Stimulated activated memory B cell treated with anti-CD40 and anti-IgM and Interleukin-4, amounts not matched to agents 10 μg/mL and 1 μg/mL and 100 μg/mL, for 72 hours (primary cell): ENCODE data around the gene VPS37B.
"Not testable (repeated sequence)": the region's sequence is repeated elsewhere in the genome, so short reads cannot be mapped to it uniquely, and the experiment has no call there.

ENCODE experiments used
- ATAC-seq: fragments of 150-1000 bp; cut with Tn5 transposase; 2 replicates; pipeline ENCODE4 v1.10.0; 2021
- H3K27ac Mint-ChIP-seq: one replicate; pipeline ENCODE4 v1.8.0; 2022; ENCODE audit warnings: mild to moderate bottlenecking, mixed read lengths
- H3K27me3 Mint-ChIP-seq: one replicate; pipeline ENCODE4 v1.8.0; 2022; ENCODE audit warnings: mixed read lengths
- H3K36me3 Mint-ChIP-seq: one replicate; pipeline ENCODE4 v1.8.0; 2022; ENCODE audit warnings: mixed read lengths
- H3K4me1 Mint-ChIP-seq: one replicate; pipeline ENCODE4 v1.8.0; 2022; ENCODE audit warnings: mixed read lengths
- H3K4me3 Mint-ChIP-seq: one replicate; pipeline ENCODE4 v1.8.0; 2022; ENCODE audit warnings: mild to moderate bottlenecking, moderate library complexity, mixed read lengths
- H3K9me3 Mint-ChIP-seq: one replicate; pipeline ENCODE4 v1.8.0; 2022; ENCODE audit warnings: mixed read lengths

VPS37B gene

DNA sequence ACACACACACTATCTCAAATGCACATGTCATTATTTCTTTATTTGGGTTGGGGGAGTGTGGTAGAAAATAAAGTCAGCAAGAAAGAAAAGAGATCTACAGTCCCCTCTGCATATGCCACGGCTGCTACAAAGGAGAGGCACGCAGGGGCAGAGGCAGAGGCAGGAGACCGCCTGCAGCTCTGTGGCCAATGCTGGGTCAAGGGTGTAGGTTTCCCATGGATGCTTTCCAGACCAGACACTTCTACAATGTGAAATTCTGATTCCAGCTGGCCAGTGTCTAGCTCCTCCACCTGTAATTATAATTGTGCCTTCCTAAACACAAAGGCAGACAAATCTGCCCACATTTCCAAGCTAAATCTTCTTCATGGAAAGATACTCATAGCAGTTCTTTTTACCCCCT, 19.2 kb downstream of the VPS37B start:
- Mint-ChIP-seq H3K9me3 (no peaks in the 10 kb centered on the region), H3K27ac (no peak overlapping the region), H3K36me3 (peaks cover 14% of the 10 kb centered on the region), H3K4me1 (peaks cover 95% of the 10 kb centered on the region), H3K4me3 (no peak overlapping the region), H3K27me3 (no peaks in the 10 kb centered on the region)
- no peak for ATAC-seq

DNA sequence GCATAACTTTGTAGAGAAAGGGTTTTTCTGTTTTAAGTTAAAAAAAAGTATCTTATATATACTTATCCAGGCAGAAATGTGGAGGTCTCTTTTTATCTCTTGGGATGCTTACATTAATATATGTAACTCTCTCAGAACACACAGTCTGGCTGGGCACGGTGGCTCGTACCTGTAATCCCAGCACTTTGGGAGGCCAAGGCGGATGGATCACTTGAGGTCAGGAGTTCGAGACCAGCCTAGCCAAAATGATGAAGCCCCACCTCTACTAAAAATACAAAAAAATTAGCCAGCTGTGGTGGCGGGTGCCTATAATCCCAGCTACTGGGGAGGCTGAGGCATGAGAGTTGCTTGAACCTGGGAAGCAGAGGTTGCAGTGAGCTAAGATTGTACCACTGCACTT, 19.6 kb downstream of the VPS37B start:
- H3K4me3 Mint-ChIP-seq, ATAC-seq, H3K9me3 Mint-ChIP-seq, H3K27me3 Mint-ChIP-seq: not testable (repeated sequence)
- Mint-ChIP-seq H3K36me3 (peaks cover 14% of the 10 kb centered on the region), H3K4me1 (peaks cover 95% of the 10 kb centered on the region), H3K27ac (peak overlapping the region; percentile 77)

DNA sequence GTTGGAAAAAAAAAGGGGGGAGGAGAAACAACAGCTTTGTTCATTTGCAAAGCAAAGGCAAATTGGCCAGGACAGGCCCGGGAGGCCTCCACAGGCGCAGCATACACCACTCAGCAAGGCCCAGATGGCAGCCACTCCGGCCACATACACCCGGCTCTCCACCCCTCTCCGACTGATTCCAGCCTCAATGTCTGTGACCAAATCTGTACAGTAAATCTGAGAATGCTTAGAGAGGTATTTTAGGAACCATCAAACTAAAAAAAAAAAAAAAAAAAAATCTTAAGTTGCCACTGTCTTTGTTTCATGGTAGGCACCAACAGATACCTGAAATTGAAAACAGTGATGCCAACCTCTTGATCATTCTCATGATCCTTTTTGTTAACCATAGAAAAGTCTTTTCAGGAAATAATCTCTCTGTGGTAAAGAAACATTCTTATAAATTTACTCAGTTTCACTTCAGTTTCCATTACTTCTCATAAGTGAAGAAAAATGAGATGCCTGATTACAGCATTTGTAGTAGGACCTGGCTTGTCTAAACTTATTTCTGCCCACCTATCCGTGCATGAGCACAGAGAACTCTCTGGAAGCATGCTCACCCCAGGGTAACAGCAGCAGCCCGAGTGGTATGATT, 20.2 kb downstream of the VPS37B start:
- Mint-ChIP-seq H3K36me3 (peaks cover 14% of the 10 kb centered on the region), H3K27ac (peak overlapping the region; percentile 77), H3K4me1 (peaks cover 95% of the 10 kb centered on the region), H3K27me3 (no peaks in the 10 kb centered on the region), H3K4me3 (peak overlapping the region; percentile 39), H3K9me3 (no peaks in the 10 kb centered on the region)
- peak; percentile 64 for ATAC-seq

DNA sequence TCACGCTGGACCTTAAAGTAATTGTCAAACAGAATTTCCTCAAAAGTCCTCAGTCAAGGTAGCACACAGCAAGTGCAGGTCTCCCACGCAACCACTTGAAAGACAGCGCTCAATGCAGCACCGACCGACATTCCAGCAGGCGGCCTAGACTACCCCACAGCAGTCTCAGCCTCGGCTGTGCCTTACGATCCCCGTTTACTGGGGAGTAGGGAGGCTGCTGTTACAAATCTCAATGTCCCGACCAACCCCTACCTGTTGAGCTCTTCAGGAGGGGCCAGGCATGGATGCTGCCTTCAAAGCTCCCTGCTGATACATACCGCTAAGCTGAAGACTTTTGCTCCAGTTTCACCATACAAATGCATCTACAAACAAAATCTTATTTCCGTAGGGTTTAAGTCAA, 21.8 kb downstream of the VPS37B start:
- Mint-ChIP-seq H3K27ac (no peak overlapping the region), H3K4me1 (peaks cover 95% of the 10 kb centered on the region), H3K9me3 (no peaks in the 10 kb centered on the region), H3K27me3 (no peaks in the 10 kb centered on the region), H3K36me3 (peaks cover 25% of the 10 kb centered on the region), H3K4me3 (no peak overlapping the region)
- no peak for ATAC-seq

DNA sequence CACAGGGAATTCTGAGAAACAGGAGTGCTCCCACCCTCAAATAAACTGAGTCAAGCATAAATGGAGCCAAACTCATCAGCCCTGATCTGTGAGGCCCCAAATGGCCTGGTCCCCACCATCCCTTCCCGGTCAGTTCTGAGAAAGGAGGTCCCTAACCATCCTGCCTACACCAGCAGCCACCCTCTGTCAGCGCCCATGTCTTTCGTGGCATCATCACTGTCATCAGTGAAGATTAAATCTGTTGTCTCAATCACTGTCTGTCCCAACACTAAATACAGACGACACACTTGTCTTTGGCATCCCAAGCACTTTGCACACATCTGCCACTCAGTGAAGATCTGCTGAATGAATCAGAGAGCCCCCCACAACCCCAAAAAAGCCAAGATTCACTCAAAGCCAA, 22.4 kb downstream of the VPS37B start:
- ATAC-seq = no peak
- peak overlapping the region; percentile 73 for H3K27ac Mint-ChIP-seq
- H3K4me1 Mint-ChIP-seq = peaks cover 95% of the 10 kb centered on the region
- no peak overlapping the region for H3K4me3 Mint-ChIP-seq
- no peaks in the 10 kb centered on the region for H3K9me3 Mint-ChIP-seq
- H3K36me3 Mint-ChIP-seq = peaks cover 30% of the 10 kb centered on the region
- H3K27me3 Mint-ChIP-seq = no peaks in the 10 kb centered on the region

DNA sequence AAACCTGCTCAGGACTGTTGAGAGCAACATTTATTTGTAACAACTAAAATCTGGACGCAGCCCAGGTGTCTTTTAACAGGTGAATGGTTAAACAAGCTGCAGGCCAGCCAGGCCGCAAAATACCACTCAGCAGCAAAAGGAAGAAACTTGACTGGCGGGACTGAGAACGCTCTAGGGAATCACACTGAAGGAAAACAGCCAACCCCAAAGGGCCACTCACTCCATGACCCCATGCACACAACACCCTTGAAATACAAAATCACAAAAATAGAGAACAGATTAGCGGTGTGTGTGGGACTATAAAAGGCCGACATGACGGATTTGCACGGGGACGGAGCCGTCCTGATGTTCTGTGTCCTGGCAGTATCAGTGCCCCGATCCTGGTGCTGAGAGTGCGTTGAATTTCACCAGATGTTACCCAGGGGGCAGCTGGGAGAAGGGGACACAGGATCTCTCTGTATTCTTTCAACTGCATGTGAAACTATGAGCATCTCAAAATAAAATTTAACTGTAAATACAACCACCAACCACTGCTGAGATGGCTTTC, 23.0 kb downstream of the VPS37B start:
- no peak overlapping the region for H3K4me3 Mint-ChIP-seq

DNA sequence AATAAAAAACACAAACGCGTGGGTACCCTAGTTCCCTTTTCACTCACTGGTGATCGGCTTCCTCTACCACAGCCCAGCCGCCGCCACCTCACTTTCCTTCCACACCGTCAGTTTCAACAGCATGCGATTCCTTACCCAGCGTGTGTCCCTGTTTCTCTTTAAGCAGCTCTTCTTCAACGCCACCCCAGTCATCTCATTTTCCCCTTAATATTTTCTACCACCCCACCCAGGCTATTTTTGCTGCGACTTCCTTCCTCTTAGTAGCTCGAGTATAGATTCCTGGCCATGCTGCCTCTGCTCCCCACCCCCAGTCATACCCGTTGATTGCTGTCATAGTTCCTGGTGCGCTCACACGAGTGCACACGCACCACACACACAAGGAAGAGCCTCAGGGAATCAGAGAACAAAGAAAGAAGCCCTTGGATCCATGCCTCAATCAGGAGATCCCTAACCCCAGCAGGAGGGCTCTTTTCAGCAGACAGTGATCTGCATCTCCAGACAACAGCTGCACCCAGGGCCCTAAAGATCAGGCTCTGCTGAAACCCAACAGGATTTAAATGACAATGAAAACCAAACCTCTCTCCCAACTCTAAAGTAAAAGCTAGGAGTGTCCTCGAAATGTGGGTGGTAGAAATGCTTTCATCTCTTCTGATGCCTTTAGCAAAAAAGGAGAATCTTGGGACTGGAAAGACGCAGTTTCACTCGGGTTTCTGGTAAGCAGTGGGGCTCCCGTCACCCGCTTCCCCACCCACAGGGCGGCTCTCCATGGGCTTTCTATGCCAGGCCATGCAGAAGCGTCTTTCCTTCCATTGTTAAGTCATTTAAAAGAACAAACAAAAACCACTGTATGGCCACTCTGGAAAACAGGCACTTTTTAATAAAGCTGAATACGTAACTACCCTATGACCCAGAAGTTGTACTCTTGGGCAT, 23.8 kb downstream of the VPS37B start:
- H3K36me3 Mint-ChIP-seq = peaks cover 34% of the 10 kb centered on the region
- ATAC-seq = peak; percentile 90
- H3K4me3 Mint-ChIP-seq = peak overlapping the region; percentile 69
- H3K27me3 Mint-ChIP-seq = no peaks in the 10 kb centered on the region
- no peaks in the 10 kb centered on the region for H3K9me3 Mint-ChIP-seq
- H3K4me1 Mint-ChIP-seq = peaks cover 87% of the 10 kb centered on the region
- H3K27ac Mint-ChIP-seq = peak overlapping the region; percentile 73

More for the DNA sequence above, 23.0 kb downstream of the VPS37B start:
- Mint-ChIP-seq H3K27me3 (no peaks in the 10 kb centered on the region), H3K27ac (peak overlapping the region; percentile 73), H3K9me3 (no peaks in the 10 kb centered on the region), H3K4me1 (peaks cover 94% of the 10 kb centered on the region), H3K36me3 (peaks cover 35% of the 10 kb centered on the region)
- ATAC-seq = no peak

DNA sequence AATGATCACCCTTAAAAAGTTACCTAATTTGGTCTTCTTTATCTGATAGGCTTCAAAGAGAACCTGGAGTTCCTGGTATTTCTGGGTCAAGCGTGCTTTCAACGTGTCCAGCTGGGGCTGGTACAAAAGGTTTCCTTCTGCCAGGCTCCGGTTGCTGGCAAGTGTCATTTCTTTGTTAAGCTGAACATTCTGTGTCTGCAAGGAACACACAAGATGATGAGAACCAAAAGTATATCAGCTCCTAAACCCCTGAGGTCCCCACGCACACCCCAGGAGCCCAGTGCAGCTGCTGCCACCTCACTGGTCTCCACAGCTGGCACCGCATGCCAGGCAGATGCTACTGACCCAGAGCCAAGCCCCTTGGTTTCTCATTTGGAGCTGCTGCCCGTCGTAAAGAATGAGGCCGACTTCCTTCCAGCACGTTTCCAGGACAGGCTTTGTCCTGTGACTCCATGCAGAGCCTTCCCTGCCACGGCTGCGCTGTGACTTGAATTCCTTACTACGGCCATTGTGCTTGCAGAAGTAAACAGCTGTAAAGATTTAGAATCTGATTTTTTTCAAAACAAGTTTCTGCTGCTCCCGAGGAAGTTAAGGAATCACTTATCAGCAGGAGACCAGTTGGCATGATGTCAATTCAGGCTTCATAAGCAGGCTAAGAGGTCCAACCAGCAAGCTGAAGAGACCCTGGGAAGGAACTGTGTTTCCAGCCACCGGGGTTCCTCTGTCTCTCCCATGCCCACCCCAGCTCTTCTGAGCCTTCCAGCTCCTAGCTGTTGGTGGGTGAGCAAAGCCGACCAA, 24.9 kb downstream of the VPS37B start:
- Mint-ChIP-seq H3K4me3 (peak overlapping the region; percentile 69), H3K4me1 (peaks cover 81% of the 10 kb centered on the region), H3K27me3 (no peaks in the 10 kb centered on the region), H3K36me3 (peaks cover 42% of the 10 kb centered on the region), H3K27ac (peak overlapping the region; percentile 73), H3K9me3 (no peaks in the 10 kb centered on the region)
- no peak for ATAC-seq

DNA sequence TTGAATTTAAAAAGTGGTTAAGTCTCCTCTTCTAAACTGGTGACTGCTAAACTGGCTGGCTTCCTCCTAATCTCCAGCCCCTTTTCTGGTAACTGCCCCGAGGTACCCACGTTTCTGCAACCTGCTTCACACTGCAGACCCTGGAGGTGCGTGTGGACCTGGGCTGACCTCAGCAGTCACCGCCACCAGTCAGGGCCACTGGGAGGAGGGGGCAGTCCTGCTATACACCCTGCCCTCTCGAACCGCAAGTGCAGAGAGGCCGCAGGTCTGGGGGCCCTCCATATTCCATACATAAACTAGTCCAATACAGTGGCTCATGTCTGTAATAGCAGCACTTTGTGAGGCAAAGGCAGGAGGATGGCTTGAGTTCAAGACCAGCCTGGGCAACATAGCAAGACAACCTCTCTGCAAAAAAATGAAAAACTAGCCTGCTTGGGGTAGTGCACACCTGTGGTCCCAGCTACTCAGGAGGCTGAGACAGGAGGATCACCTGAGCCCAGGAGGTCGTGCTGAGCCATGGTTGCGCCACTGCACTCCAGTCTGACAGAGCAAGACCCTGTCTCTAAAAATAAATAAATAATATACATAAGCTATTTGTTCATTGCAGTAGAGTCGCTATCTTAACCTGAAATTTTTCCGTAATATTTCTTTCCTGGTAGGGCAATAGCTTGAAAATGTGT, 25.6 kb downstream of the VPS37B start:
- no peaks in the 10 kb centered on the region for H3K27me3 Mint-ChIP-seq
- H3K4me3 Mint-ChIP-seq = no peak overlapping the region
- H3K9me3 Mint-ChIP-seq = no peaks in the 10 kb centered on the region
- H3K27ac Mint-ChIP-seq = peak overlapping the region; percentile 73
- peaks cover 81% of the 10 kb centered on the region for H3K4me1 Mint-ChIP-seq
- peaks cover 47% of the 10 kb centered on the region for H3K36me3 Mint-ChIP-seq
- no peak for ATAC-seq

DNA sequence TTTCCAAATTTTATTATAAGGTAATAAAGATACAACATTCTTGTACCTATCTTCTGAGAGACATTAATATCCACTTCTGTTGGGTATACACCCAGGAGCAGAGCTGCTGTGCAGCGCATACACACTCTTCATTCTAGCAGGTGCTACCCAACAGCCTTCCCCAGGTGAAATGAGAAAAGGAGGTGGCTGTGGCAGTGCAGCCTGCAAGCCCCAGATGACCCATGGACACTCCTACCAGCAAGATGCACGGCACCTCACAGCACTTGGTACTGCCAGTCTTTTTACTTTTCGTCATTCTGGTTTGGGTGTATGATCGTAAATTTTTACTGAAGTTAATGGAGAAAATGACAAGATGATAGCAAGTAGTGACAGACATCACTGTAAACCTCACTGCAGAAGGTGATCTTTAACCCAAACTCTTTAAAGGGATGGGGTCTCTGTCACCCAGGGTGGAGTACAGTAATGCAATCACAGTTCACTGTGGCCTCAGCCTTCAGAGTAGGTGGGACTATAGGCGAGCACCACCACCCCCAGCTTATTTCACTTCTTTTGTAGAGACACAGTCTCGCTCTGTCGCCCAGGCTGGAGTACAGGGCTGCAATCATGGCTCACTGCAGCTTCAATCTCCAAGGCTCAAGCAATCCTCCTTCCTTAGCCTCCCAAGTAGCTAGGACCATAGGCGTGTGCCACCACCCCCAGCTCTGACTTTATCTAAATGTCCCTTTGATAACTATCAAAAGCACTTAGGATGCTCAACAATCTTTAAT, 26.5 kb downstream of the VPS37B start:
- no peaks in the 10 kb centered on the region for H3K27me3 Mint-ChIP-seq
- no peaks in the 10 kb centered on the region for H3K9me3 Mint-ChIP-seq
- no peak overlapping the region for H3K4me3 Mint-ChIP-seq
- no peak for ATAC-seq
- peaks cover 49% of the 10 kb centered on the region for H3K36me3 Mint-ChIP-seq
- H3K4me1 Mint-ChIP-seq = peaks cover 85% of the 10 kb centered on the region
- peak overlapping the region; percentile 73 for H3K27ac Mint-ChIP-seq

DNA sequence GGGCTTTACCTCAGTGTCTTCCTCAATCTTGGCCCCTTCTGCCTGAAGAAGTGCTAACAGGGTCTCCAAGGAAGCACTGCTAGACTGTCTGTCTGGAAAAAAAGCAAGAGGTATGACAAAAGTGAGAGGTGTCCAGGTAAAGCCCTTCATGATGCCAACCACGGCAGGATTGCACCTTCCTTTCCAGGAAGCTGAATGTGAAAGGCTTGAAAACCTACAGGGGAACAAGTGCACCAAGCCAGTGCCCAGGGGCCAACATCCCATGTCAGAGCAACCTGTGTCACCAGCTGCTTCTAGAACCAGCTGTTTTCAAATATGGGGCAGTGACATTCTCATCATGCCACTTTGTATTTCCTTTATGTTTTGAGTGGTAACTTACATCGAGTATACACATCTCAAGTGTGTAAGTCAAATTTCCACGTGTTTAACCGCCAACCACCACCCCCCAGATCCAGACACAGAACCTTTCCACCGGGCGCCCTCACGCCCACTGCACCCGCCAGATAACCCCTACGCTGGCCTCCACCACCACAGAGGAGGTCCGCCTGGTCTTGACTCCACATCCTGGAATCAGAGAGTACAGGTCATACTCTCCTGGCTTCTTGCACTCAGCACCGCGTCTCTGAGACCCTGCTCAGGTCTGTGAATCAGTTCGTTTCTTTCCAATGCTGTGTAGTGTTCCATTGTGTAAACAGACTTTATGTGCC, 27.3 kb downstream of the VPS37B start:
- Mint-ChIP-seq H3K9me3 (no peaks in the 10 kb centered on the region), H3K4me3 (no peak overlapping the region), H3K4me1 (peaks cover 80% of the 10 kb centered on the region), H3K36me3 (peaks cover 49% of the 10 kb centered on the region), H3K27me3 (no peaks in the 10 kb centered on the region), H3K27ac (peak overlapping the region; percentile 73)
- ATAC-seq = no peak

DNA sequence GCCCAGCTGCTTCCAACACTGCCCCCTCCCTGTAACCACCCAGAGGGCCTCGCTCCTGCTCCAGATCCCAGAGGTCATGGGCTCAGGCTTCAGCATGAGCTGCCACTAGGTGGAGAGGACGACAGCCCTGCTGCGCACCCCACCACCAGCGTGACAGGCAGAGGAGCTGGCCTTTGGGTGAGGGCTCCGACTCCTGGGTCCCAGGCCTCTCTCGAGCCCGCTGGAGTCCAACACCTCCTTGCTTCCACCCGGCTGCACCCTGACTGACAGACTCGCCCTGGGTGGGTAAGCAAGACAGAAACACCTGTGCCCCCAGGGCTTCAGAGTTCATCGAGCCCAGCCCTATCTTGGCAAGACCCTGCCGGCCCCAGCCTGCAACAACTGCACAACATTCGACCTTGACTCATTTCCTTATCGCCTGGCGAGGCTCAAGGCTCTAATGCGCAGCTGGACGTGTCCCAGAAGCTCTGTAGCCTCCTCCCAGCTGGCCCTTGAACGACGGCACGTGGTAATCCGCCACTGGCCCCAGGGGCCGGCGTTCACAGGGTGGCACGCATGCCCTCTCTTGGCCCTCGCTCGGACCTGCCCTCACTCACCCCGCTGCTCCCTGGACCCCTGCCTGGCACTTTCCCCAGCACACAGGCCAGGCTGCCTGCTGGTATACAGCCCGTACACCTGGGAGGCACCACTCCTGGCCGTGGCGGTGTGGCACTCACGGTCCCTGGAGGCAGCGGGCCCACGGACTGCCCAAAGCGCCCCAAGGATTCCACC, 28.0 kb downstream of the VPS37B start:
- Mint-ChIP-seq H3K27ac (no peak overlapping the region), H3K36me3 (peaks cover 49% of the 10 kb centered on the region), H3K4me3 (no peak overlapping the region), H3K4me1 (peaks cover 80% of the 10 kb centered on the region), H3K9me3 (no peaks in the 10 kb centered on the region), H3K27me3 (no peaks in the 10 kb centered on the region)
- ATAC-seq = no peak
